Ishikawa (cell line): Measurements from ENCODE around the gene TNFSF4.

Experiments used
- CEBPB ChIP-seq: IDR thresholded peaks from 2 replicates; pipeline ENCODE4 v1.6.1; 2012
- CREB1 ChIP-seq: IDR thresholded peaks from 2 replicates; pipeline ENCODE4 v1.6.1; 2012; ENCODE audit warnings: low read depth
- EGR1 ChIP-seq: IDR thresholded peaks from 2 replicates; pipeline ENCODE4 v1.6.1; 2012
- EP300 ChIP-seq: IDR thresholded peaks from 2 replicates; pipeline ENCODE4 v1.6.1; 2012; ENCODE audit warnings: borderline replicate concordance
- FOXM1 ChIP-seq: IDR thresholded peaks from 2 replicates; pipeline ENCODE4 v1.6.1; 2012; ENCODE audit warnings: low read depth, borderline replicate concordance
- RAD21 ChIP-seq: IDR thresholded peaks from 2 replicates; pipeline ENCODE4 v1.6.1; 2012; ENCODE audit warnings: low read depth
- YY1 ChIP-seq: IDR thresholded peaks from 2 replicates; pipeline ENCODE4 v1.6.1; 2012; ENCODE audit warnings: low read depth
- ZBTB7A ChIP-seq: IDR thresholded peaks from 2 replicates; pipeline ENCODE4 v1.6.1; 2012; ENCODE audit warnings: low read depth
- TF ChIP-seq, protein P1 (sequence below): IDR thresholded peaks from 2 replicates; pipeline ENCODE4 v1.6.1; 2012; ENCODE audit warnings: low read depth, mild to moderate bottlenecking
- TF ChIP-seq, protein P2 (sequence below): IDR thresholded peaks from 2 replicates; pipeline ENCODE4 v1.6.1; 2012

DNA sequence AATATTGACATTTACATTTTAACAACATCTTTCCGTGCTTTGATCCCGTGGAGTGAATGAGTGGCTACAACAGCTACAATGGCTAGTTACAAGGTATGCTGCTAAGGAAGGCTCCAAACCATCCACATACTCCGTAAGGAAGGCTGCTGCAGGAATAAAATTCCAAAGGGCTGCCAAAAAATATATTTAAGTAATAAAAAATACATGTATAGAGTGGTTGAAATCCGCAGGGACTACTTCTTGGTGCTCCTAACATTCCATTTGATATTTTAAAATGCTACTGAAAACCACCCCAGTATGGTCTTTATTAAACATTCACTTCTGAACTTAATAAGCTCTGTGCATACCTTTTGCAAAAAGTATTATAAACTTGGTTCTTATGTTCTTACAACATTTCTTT lies 25.3 kb downstream of the TNFSF4 start:
- TF ChIP-seq RAD21: no peak
- TF ChIP-seq, protein P1, sequence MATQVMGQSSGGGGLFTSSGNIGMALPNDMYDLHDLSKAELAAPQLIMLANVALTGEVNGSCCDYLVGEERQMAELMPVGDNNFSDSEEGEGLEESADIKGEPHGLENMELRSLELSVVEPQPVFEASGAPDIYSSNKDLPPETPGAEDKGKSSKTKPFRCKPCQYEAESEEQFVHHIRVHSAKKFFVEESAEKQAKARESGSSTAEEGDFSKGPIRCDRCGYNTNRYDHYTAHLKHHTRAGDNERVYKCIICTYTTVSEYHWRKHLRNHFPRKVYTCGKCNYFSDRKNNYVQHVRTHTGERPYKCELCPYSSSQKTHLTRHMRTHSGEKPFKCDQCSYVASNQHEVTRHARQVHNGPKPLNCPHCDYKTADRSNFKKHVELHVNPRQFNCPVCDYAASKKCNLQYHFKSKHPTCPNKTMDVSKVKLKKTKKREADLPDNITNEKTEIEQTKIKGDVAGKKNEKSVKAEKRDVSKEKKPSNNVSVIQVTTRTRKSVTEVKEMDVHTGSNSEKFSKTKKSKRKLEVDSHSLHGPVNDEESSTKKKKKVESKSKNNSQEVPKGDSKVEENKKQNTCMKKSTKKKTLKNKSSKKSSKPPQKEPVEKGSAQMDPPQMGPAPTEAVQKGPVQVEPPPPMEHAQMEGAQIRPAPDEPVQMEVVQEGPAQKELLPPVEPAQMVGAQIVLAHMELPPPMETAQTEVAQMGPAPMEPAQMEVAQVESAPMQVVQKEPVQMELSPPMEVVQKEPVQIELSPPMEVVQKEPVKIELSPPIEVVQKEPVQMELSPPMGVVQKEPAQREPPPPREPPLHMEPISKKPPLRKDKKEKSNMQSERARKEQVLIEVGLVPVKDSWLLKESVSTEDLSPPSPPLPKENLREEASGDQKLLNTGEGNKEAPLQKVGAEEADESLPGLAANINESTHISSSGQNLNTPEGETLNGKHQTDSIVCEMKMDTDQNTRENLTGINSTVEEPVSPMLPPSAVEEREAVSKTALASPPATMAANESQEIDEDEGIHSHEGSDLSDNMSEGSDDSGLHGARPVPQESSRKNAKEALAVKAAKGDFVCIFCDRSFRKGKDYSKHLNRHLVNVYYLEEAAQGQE: no peak
- no peak for TF ChIP-seq EP300
- no peak for TF ChIP-seq FOXM1
- no peak for TF ChIP-seq CREB1
- TF ChIP-seq, protein P2, sequence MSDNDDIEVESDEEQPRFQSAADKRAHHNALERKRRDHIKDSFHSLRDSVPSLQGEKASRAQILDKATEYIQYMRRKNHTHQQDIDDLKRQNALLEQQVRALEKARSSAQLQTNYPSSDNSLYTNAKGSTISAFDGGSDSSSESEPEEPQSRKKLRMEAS: no peak
- TF ChIP-seq EGR1: no peak
- TF ChIP-seq YY1: no peak
- TF ChIP-seq CEBPB: no peak
- no peak for TF ChIP-seq ZBTB7A
